ENCODE data around the gene RAB22A. TPM values are rescaled to one million over a fixed set of nuclear protein-coding genes. Genes with fewer than 3 reads are reported as not detected.

The RAB22A gene
- total RNA-seq, 2 donors from 2014 or later, result 8.4 to 11.6 TPM

GRCh38 chr20:58308680-58309527 is 611 bp upstream of the RAB22A start:
- peak overlapping the region; percentile 88 for H3K4me3 ChIP-seq (ENCODE audit: low read length)
- H3K36me3 ChIP-seq (ENCODE audit: control insufficient read depth, insufficient read depth, low read length), result peaks cover 35% of the 10 kb centered on the region
- no peaks in the 10 kb centered on the region for H3K27me3 ChIP-seq (ENCODE audit: control insufficient read depth, insufficient read depth, low read length, poor library complexity, severe bottlenecking)
- DNase-seq, result peak; percentile 79
- H3K36me3 Mint-ChIP-seq (ENCODE audit: low read depth), result peaks cover 38% of the 10 kb centered on the region
- H3K27ac ChIP-seq (ENCODE audit: low read depth, low read length), result peak overlapping the region; percentile 57
- TF ChIP-seq, protein P1, sequence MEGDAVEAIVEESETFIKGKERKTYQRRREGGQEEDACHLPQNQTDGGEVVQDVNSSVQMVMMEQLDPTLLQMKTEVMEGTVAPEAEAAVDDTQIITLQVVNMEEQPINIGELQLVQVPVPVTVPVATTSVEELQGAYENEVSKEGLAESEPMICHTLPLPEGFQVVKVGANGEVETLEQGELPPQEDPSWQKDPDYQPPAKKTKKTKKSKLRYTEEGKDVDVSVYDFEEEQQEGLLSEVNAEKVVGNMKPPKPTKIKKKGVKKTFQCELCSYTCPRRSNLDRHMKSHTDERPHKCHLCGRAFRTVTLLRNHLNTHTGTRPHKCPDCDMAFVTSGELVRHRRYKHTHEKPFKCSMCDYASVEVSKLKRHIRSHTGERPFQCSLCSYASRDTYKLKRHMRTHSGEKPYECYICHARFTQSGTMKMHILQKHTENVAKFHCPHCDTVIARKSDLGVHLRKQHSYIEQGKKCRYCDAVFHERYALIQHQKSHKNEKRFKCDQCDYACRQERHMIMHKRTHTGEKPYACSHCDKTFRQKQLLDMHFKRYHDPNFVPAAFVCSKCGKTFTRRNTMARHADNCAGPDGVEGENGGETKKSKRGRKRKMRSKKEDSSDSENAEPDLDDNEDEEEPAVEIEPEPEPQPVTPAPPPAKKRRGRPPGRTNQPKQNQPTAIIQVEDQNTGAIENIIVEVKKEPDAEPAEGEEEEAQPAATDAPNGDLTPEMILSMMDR (conservative IDR thresholded peaks at IDR 0.05), result no peak
- WGBS, 2 experiments (ENCODE audit: insufficient coverage in 1 of 2, insufficient read length in 1 of 2), result 26 to 54% methylated on average over 10 to 39 of the region's 41 CpGs
- peak overlapping the region; percentile 44 for H3K27ac Mint-ChIP-seq
- peak overlapping the region; percentile 77 for H3K4me3 Mint-ChIP-seq
- peak overlapping the region; percentile 49 for H3K9ac ChIP-seq (ENCODE audit: extremely low read depth, low read length, poor library complexity, severe bottlenecking)
- H3K4me1 ChIP-seq (ENCODE audit: control insufficient read depth, insufficient read depth, low read length), result peaks cover 2% of the 10 kb centered on the region
- no peaks in the 10 kb centered on the region for H3K9me3 ChIP-seq (ENCODE audit: control insufficient read depth, low read length)
- no peaks in the 10 kb centered on the region for H3K9me3 Mint-ChIP-seq
- H3K27me3 Mint-ChIP-seq (ENCODE audit: insufficient read depth), result no peaks in the 10 kb centered on the region
- peaks cover 18% of the 10 kb centered on the region for H3K4me1 Mint-ChIP-seq

- Mint-ChIP-seq H3K4me1 (peaks cover 18% of the 10 kb centered on the region), H3K4me3 (peak overlapping the region; percentile 78), H3K36me3 (ENCODE audit: low read depth) (peaks cover 42% of the 10 kb centered on the region), H3K9me3 (no peaks in the 10 kb centered on the region), H3K27me3 (ENCODE audit: insufficient read depth) (no peaks in the 10 kb centered on the region), H3K27ac (peak overlapping the region; percentile 88)
- peaks cover 46% of the 10 kb centered on the region for H3K36me3 ChIP-seq (ENCODE audit: control insufficient read depth, insufficient read depth, low read length)
- H3K27ac ChIP-seq (ENCODE audit: low read depth, low read length), result no peak overlapping the region
- no peaks in the 10 kb centered on the region for H3K27me3 ChIP-seq (ENCODE audit: control insufficient read depth, insufficient read depth, low read length, poor library complexity, severe bottlenecking)
- TF ChIP-seq, protein P1 (conservative IDR thresholded peaks at IDR 0.05), result no peak
- WGBS, 2 experiments (ENCODE audit: insufficient coverage in 1 of 2, insufficient read length in 1 of 2), result 24% methylated on average over 1 of the region's 1 CpG; no CpG with 5 or more reads in 1 of the 2 experiments
- peak overlapping the region; percentile 73 for H3K9ac ChIP-seq (ENCODE audit: extremely low read depth, low read length, poor library complexity, severe bottlenecking)
- peak overlapping the region; percentile 100 for H3K4me3 ChIP-seq (ENCODE audit: low read length)
- no peaks in the 10 kb centered on the region for H3K9me3 ChIP-seq (ENCODE audit: control insufficient read depth, low read length)
- H3K4me1 ChIP-seq (ENCODE audit: control insufficient read depth, insufficient read depth, low read length), result peaks cover 2% of the 10 kb centered on the region
- no peak for DNase-seq
Measured at GRCh38 chr20:58310291-58310782, 822 bp downstream of the RAB22A start.

DNA sequence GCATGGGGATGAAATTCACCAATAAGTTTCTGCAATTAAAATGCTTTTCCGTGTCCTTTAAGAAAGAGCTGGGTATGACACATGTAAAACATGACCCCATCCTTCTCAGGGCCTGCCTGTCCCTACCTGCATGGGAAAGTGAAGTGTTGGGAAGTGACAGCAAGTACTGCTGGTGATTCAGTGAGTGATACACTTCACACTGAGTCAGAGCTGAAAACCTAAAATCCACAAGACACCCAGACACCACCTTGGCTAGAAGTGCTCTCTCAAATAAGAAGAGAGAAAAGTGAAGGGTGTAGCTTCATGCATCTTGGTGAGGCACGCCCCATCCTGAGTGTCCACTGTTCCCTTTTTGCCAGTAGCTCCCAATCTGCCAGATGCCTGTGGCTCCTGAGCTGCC is 3.3 kb downstream of the RAB22A start:
- Histone ChIP-seq H3K27me3 (ENCODE audit: control insufficient read depth, insufficient read depth, low read length, poor library complexity, severe bottlenecking) (no peaks in the 10 kb centered on the region), H3K9me3 (ENCODE audit: control insufficient read depth, low read length) (no peaks in the 10 kb centered on the region), H3K9ac (ENCODE audit: extremely low read depth, low read length, poor library complexity, severe bottlenecking) (no peak overlapping the region), H3K27ac (ENCODE audit: low read depth, low read length) (no peak overlapping the region), H3K4me1 (ENCODE audit: control insufficient read depth, insufficient read depth, low read length) (peaks cover 2% of the 10 kb centered on the region), H3K36me3 (ENCODE audit: control insufficient read depth, insufficient read depth, low read length) (peaks cover 59% of the 10 kb centered on the region), H3K4me3 (ENCODE audit: low read length) (peak overlapping the region; percentile 28)
- Mint-ChIP-seq H3K4me3 (no peak overlapping the region), H3K36me3 (ENCODE audit: low read depth) (peaks cover 53% of the 10 kb centered on the region), H3K27me3 (ENCODE audit: insufficient read depth) (no peaks in the 10 kb centered on the region), H3K27ac (no peak overlapping the region), H3K4me1 (peaks cover 18% of the 10 kb centered on the region), H3K9me3 (no peaks in the 10 kb centered on the region)
- TF ChIP-seq, protein P1 (conservative IDR thresholded peaks at IDR 0.05), result no peak
- 93 to 100% methylated on average over 1 to 2 of the region's 2 CpGs for WGBS, 2 experiments (ENCODE audit: insufficient coverage in 1 of 2, insufficient read length in 1 of 2)
- no peak for DNase-seq

Measured in endodermal cell (in vitro differentiated cells).